H1 (cell line): ENCODE results near the gene NRIP3. TPM values are rescaled to one million over a fixed set of nuclear protein-coding genes. Genes with fewer than 3 reads are reported as not detected.

Source experiments
- CTCF ChIA-PET: fragments of 300-600 bp; sonication (Branson Sonifier 250); formaldehyde crosslinking; loops from one replicate; lab custom pipeline; 2021; ENCODE audit not compliant: partially characterized antibody; lab: Charles Lee
- POLR2A ChIA-PET: fragments of 300-600 bp; sonication (Branson Sonifier 250); formaldehyde crosslinking; loops from one replicate; lab custom pipeline; 2021; ENCODE audit warnings: inconsistent platforms; ENCODE audit not compliant: partially characterized antibody; lab: Charles Lee
- DNase-seq, 2 experiments: peaks; one replicate each; pipeline versions ENCODE4 v3.0.0 to v3.0.0-alpha.2; 2010 to 2022; ENCODE audit warnings: low spot score in 2 of 2, low read depth in 1 of 2, mixed read lengths in 1 of 2
- FAIRE-seq: peaks from 2 replicates; lab custom pipeline; 2011; peaks lifted over from hg19 to GRCh38; lab: Jason Lieb, UNC
- H2AFZ ChIP-seq: 2 replicates; pipeline ENCODE4 v1.8.1; 2012; ENCODE audit warnings: low read length, inconsistent platforms
- H2AK5ac ChIP-seq: 2 replicates; pipeline ENCODE4 v1.6.1; 2013; ENCODE audit warnings: low read depth, low read length
- H2BK120ac ChIP-seq: replicated peaks from 2 replicates; pipeline ENCODE3; 2013; ENCODE audit warnings: low read depth, low read length, inconsistent platforms
- H2BK12ac ChIP-seq: 2 replicates; pipeline ENCODE4 v1.6.1; 2013; ENCODE audit warnings: low read depth, low read length
- H2BK15ac ChIP-seq: 2 replicates; pipeline ENCODE4 v1.6.1; 2013; ENCODE audit warnings: low read length
- H2BK20ac ChIP-seq: 2 replicates; pipeline ENCODE4 v1.6.1; 2013; ENCODE audit warnings: low read length
- H2BK5ac ChIP-seq: 2 replicates; pipeline ENCODE4 v1.6.1; 2013; ENCODE audit warnings: low read depth, low read length
- H3K14ac ChIP-seq: 2 replicates; pipeline ENCODE4 v1.6.1; 2013; ENCODE audit warnings: inconsistent platforms; ENCODE audit not compliant: insufficient read length
- H3K18ac ChIP-seq: 2 replicates; pipeline ENCODE4 v1.6.1; 2013; ENCODE audit warnings: low read length; ENCODE audit errors: extremely low read depth
- H3K23ac ChIP-seq: 2 replicates; pipeline ENCODE4 v1.6.1; 2013; ENCODE audit warnings: inconsistent platforms; ENCODE audit not compliant: insufficient read length
- H3K23me2 ChIP-seq: 2 replicates; pipeline ENCODE4 v1.6.1; 2013; ENCODE audit warnings: low read depth, low read length
- H3K27ac ChIP-seq: 2 replicates; pipeline ENCODE4 v1.6.1; 2011; ENCODE audit warnings: low read depth, low read length, inconsistent platforms
- H3K27me3 ChIP-seq, 4 experiments: replicated peaks in 1 of 4; 1 replicate in 1 of 4; 2 replicates in 3 of 4; pipeline versions ENCODE4 v1.6.1 to v1.8.1; 2011 to 2013; ENCODE audit warnings: low read length in 3 of 4, mild to moderate bottlenecking in 3 of 4, inconsistent platforms in 2 of 4, mixed read lengths in 2 of 4, moderate library complexity in 1 of 4; ENCODE audit not compliant: control insufficient read depth in 3 of 4, insufficient read depth in 3 of 4; ENCODE audit errors: extremely low read depth in 1 of 4
- H3K36me3 ChIP-seq, 4 experiments: 2 replicates each; pipeline versions ENCODE4 v1.6.1 to v1.8.1; 2011 to 2013; ENCODE audit warnings: mild to moderate bottlenecking in 4 of 4, low read length in 3 of 4, moderate library complexity in 2 of 4, control low read depth in 1 of 4, inconsistent platforms in 1 of 4; ENCODE audit not compliant: insufficient read depth in 4 of 4, control insufficient read depth in 2 of 4
- H3K4ac ChIP-seq: replicated peaks from 2 replicates; pipeline ENCODE3; 2013; ENCODE audit warnings: low read length, low read depth, mixed read lengths, inconsistent platforms; ENCODE audit not compliant: insufficient read length
- H3K4me1 ChIP-seq, 4 experiments: replicated peaks in 1 of 4; 1 replicate in 1 of 4; 2 replicates in 3 of 4; pipeline versions ENCODE4 v1.6.1 to v1.8.1; 2011 to 2013; ENCODE audit warnings: low read length in 3 of 4, inconsistent platforms in 2 of 4, mixed read lengths in 1 of 4; ENCODE audit not compliant: insufficient read depth in 4 of 4, control insufficient read depth in 3 of 4
- H3K4me2 ChIP-seq, 2 experiments: 2 replicates each; pipeline versions ENCODE4 v1.6.1 to v1.8.1; 2011 to 2013; ENCODE audit warnings: low read depth in 2 of 2, low read length in 2 of 2, control low read depth in 1 of 2, inconsistent platforms in 1 of 2, mild to moderate bottlenecking in 1 of 2; ENCODE audit not compliant: insufficient read depth in 1 of 2
- H3K4me3 ChIP-seq, 4 experiments: fragments of 200-600, 300-600 bp in 1 of 4; sonication (generic), shearing (Covaris generic), sonication (Bioruptor Twin) in 1 of 4; 2 replicates each; pipeline versions ENCODE4 v1.5.1 to v1.8.1; 2011 to 2016; ENCODE audit warnings: low read length in 4 of 4, low read depth in 3 of 4, control low read depth in 2 of 4, inconsistent platforms in 2 of 4, mild to moderate bottlenecking in 2 of 4, mixed read lengths in 1 of 4, moderate library complexity in 1 of 4; ENCODE audit not compliant: insufficient read depth in 2 of 4; ENCODE audit errors: extremely low read depth in 1 of 4
- H3K56ac ChIP-seq: replicated peaks from 2 replicates; pipeline ENCODE3; 2013; ENCODE audit warnings: low read depth, mild to moderate bottlenecking, mixed read lengths, low read length, inconsistent platforms; ENCODE audit not compliant: insufficient read length
- H3K79me1 ChIP-seq: 2 replicates; pipeline ENCODE4 v1.6.1; 2013; ENCODE audit warnings: low read depth, low read length, control low read depth
- H3K79me2 ChIP-seq, 2 experiments: 2 replicates each; pipeline versions ENCODE4 v1.6.1 to v1.8.1; 2012 to 2013; ENCODE audit warnings: low read length in 2 of 2, mild to moderate bottlenecking in 2 of 2, inconsistent platforms in 1 of 2; ENCODE audit not compliant: insufficient read depth in 2 of 2, control insufficient read depth in 1 of 2
- H3K9ac ChIP-seq, 4 experiments: replicated peaks in 1 of 4; 1 replicate in 1 of 4; 2 replicates in 3 of 4; pipeline versions ENCODE4 v1.6.1 to v1.8.1; 2011 to 2013; ENCODE audit warnings: low read depth in 3 of 4, low read length in 3 of 4, control low read depth in 2 of 4, mild to moderate bottlenecking in 2 of 4, moderate library complexity in 2 of 4, inconsistent platforms in 1 of 4; ENCODE audit errors: extremely low read depth in 1 of 4
- H3K9me3 ChIP-seq, 2 experiments: 2 replicates each; pipeline versions ENCODE4 v1.6.1 to v1.8.1; 2012 to 2013; ENCODE audit warnings: mild to moderate bottlenecking in 2 of 2, moderate library complexity in 2 of 2, control low read depth in 1 of 2, inconsistent platforms in 1 of 2, low read depth in 1 of 2, low read length in 1 of 2, mixed read lengths in 1 of 2; ENCODE audit not compliant: insufficient read depth in 2 of 2
- H4K20me1 ChIP-seq, 2 experiments: replicated peaks in 1 of 2; 2 replicates each; pipeline versions ENCODE3 to v1.8.1; 2011 to 2013; ENCODE audit warnings: inconsistent platforms in 2 of 2, low read length in 2 of 2, mild to moderate bottlenecking in 1 of 2; ENCODE audit not compliant: insufficient read depth in 2 of 2, control insufficient read depth in 1 of 2
- H4K5ac ChIP-seq: 2 replicates; pipeline ENCODE4 v1.6.1; 2013; ENCODE audit warnings: low read length, low read depth, mixed read lengths, inconsistent platforms; ENCODE audit not compliant: insufficient read length
- H4K8ac ChIP-seq: 2 replicates; pipeline ENCODE4 v1.8.0; 2013; ENCODE audit warnings: mild to moderate bottlenecking, moderate library complexity, low read length, inconsistent platforms; ENCODE audit not compliant: insufficient read depth; ENCODE audit errors: extremely low read depth
- H4K91ac ChIP-seq: replicated peaks from 2 replicates; pipeline ENCODE3; 2013; ENCODE audit warnings: low read length, mixed read lengths, inconsistent platforms; ENCODE audit not compliant: insufficient read length
- ASH2L ChIP-seq: fragments of 200-600, 300-600 bp; sonication (generic); IDR thresholded peaks from one replicate; pipeline ENCODE4 v1.7.1; 2017; ENCODE audit warnings: low read length
- EZH2 ChIP-seq: fragments of 200-600 bp; sonication (generic); IDR thresholded peaks from 2 replicates; pipeline ENCODE4 v1.7.1; 2012; ENCODE audit warnings: low read depth, mild to moderate bottlenecking, moderate library complexity, low read length, inconsistent platforms; ENCODE audit not compliant: severe bottlenecking
- JUND ChIP-seq: IDR thresholded peaks from 2 replicates; pipeline ENCODE4 v1.6.1; 2011; ENCODE audit warnings: mild to moderate bottlenecking, improper control_type of control experiment, low read length
- KDM4A ChIP-seq: IDR thresholded peaks from one replicate; pipeline ENCODE4 v1.7.1; 2012; ENCODE audit warnings: low read depth, mild to moderate bottlenecking, moderate library complexity, low read length, inconsistent platforms; ENCODE audit not compliant: severe bottlenecking
- KDM5A ChIP-seq: fragments of 200-600 bp; IDR thresholded peaks from 2 replicates; pipeline ENCODE4 v1.7.1; 2012; ENCODE audit warnings: mild to moderate bottlenecking, low read length, inconsistent platforms, mixed read lengths
- NANOG ChIP-seq: IDR thresholded peaks from 2 replicates; pipeline ENCODE4 v1.6.1; 2011; ENCODE audit warnings: low read length, low read depth, mild to moderate bottlenecking, inconsistent platforms; ENCODE audit not compliant: insufficient read depth, poor library complexity, severe bottlenecking
- NRF1 ChIP-seq: IDR thresholded peaks from 2 replicates; pipeline ENCODE4 v1.6.1; 2011; ENCODE audit warnings: mild to moderate bottlenecking, low read depth, low read length, improper control_type of control experiment
- RAD21 ChIP-seq, 2 experiments: IDR thresholded peaks in 1 of 2; conservative IDR thresholded peaks in 1 of 2; 2 replicates each; pipeline ENCODE4 v1.6.1; 2011; ENCODE audit warnings: low read depth in 2 of 2, low read length in 2 of 2, improper control_type of control experiment in 1 of 2, inconsistent platforms in 1 of 2, mild to moderate bottlenecking in 1 of 2, moderate library complexity in 1 of 2
- SP4 ChIP-seq: IDR thresholded peaks from 2 replicates; pipeline ENCODE4 v1.6.1; 2012; ENCODE audit warnings: low read length, inconsistent platforms
- SUZ12 ChIP-seq: fragments of 200-600 bp; sonication (generic); IDR thresholded peaks from 2 replicates; pipeline ENCODE4 v1.6.1; 2012; ENCODE audit warnings: mild to moderate bottlenecking, inconsistent platforms, low read length, moderate library complexity, mixed read lengths
- USF2 ChIP-seq: IDR thresholded peaks from 2 replicates; pipeline ENCODE4 v1.6.1; 2011; ENCODE audit warnings: low read length, improper control_type of control experiment
- WGBS, 2 experiments: shearing (Covaris generic) in 1 of 2; methylation state at CpG; one replicate each; pipeline versions ENCODE4 v1.1.6 to v1.1.7; 2013 to 2015; ENCODE audit warnings: low lambda C conversion rate in 2 of 2, mixed read lengths in 2 of 2, inconsistent platforms in 1 of 2, low coverage in 1 of 2, missing lambda C conversion rate in 1 of 2; ENCODE audit not compliant: insufficient replicate concordance in 2 of 2, insufficient coverage in 1 of 2, insufficient read length in 1 of 2; ENCODE audit errors: extremely low coverage in 1 of 2, missing lambda C conversion rate in 1 of 2; 5-methylcytosine and 5-hydroxymethylcytosine counted together
- polyA plus RNA-seq, 7 experiments: library from polyadenylated mRNA; depleted of rRNA in 3 of 7; stranded (reverse) in 5 of 7; unstranded in 2 of 7; fragments of >200 nt in 5 of 7; fragments of 200-250 nt in 2 of 7; gene quantifications; 1 replicate in 5 of 7; 2 replicates in 1 of 7; 4 replicates in 1 of 7; pipeline versions ENCODE4 v1.2.1 to v1.2.3, GENCODE V29; 2011 to 2013; ENCODE audit warnings: missing spikeins in 2 of 7, mixed read lengths in 2 of 7
- total RNA-seq: library from RNA; stranded (reverse); fragmentation: NEBNext Ultra II Directional; extraction: Animal tissue kit (Norgen Biotek cat#: 25700); gene quantifications from 2 replicates; pipeline ENCODE4 v1.2.1, GENCODE V29; 2021

Gene NRIP3
- total and polyA plus RNA-seq, 2 of the 8 experiments (the other 6 are each of a cell fraction or from before 2014, with no cell fraction given): 3.9 to 7.1 TPM

- Histone ChIP-seq H3K27ac (no peak overlapping the region), H3K4me2 (no peak overlapping the region), H3K9ac (no peak overlapping the region), H2AFZ (no peak overlapping the region), H3K4me1 (no peaks in the 10 kb centered on the region; a peak in 1 of 7 replicates), H2BK12ac (no peak overlapping the region), H3K4ac (no peak overlapping the region), H3K23me2 (no peaks in the 10 kb centered on the region), H3K27me3 (no peaks in the 10 kb centered on the region; a peak in 1 of 7 replicates), H3K36me3 (no peaks in the 10 kb centered on the region), H2AK5ac (no peak overlapping the region), H2BK120ac (no peak overlapping the region), H3K9me3 (no peaks in the 10 kb centered on the region), H2BK20ac (no peak overlapping the region), H2BK15ac (no peak overlapping the region), H4K8ac (no peak overlapping the region), H3K4me3 (no peak overlapping the region), H3K79me2 (peaks cover 0 to 4% of the 10 kb centered on the region in 2 experiments; a peak in 1 of 4 replicates), H2BK5ac (no peak overlapping the region), H3K79me1 (no peaks in the 10 kb centered on the region), H4K91ac (no peak overlapping the region), H3K18ac (no peak overlapping the region), H3K14ac (no peak overlapping the region), H3K56ac (no peak overlapping the region), H4K5ac (no peak overlapping the region), H4K20me1 (no peaks in the 10 kb centered on the region), H3K23ac (no peak overlapping the region)
- WGBS, 2 experiments: 92% methylated on average over 9 of the region's 9 CpGs; no CpG with 5 or more reads in 1 of the 2 experiments
- ChIA-PET POLR2A (interaction anchor here (1.0 kb wide), 1 partner anchor 21 kb away, joined by 3 read pairs; no protein-coding TSS in a partner anchor), CTCF (interaction anchor here (0.6 to 1.3 kb wide), 2 partner anchors 72 to 448 kb away, joined by 3 to 7 read pairs; no protein-coding TSS in a partner anchor)
- no peak for DNase-seq
- no peak for FAIRE-seq
- no peak for TF ChIP-seq NRF1
- no peak for TF ChIP-seq USF2
- TF ChIP-seq KDM5A: no peak
- TF ChIP-seq KDM4A: no peak
- no peak for TF ChIP-seq RAD21 (IDR thresholded peaks at IDR 0.05 in 1 of 2, conservative IDR thresholded peaks at IDR 0.05 in 1 of 2; ENCODE audit: low read depth in 2 of 2, low read length in 2 of 2)
- no peak for TF ChIP-seq NANOG
- TF ChIP-seq JUND: no peak
- no peak for TF ChIP-seq SP4
- TF ChIP-seq ASH2L: no peak
- TF ChIP-seq SUZ12: no peak
- no peak for TF ChIP-seq EZH2
Measured at GRCh38 chr11:9022961-9023680, 19.3 kb upstream of the NRIP3 start.
